RWPE2 (cell line): Measurements from ENCODE around the gene SEMA3F.

Source experiments
- ATAC-seq: fragments of 200-7000 bp; cut with Tn5 transposase; 3 replicates; pipeline ENCODE4 v1.9.1; 2021; ENCODE audit warnings: low read depth
- DNase-seq: peaks from one replicate; pipeline ENCODE4 v3.0.0-alpha.2; 2020; ENCODE audit warnings: low spot score
- H3K27ac ChIP-seq: fragments of 450-650 bp; 2 replicates; pipeline ENCODE4 v1.5.1; 2017; ENCODE audit warnings: mild to moderate bottlenecking; ENCODE audit not compliant: poor library complexity, severe bottlenecking
- H3K27me3 ChIP-seq: fragments of 250-450 bp; sonication (Bioruptor Pico); 2 replicates; pipeline ENCODE4 v1.5.1; 2021; ENCODE audit warnings: mild to moderate bottlenecking, moderate library complexity; ENCODE audit not compliant: insufficient read depth, poor library complexity, severe bottlenecking
- H3K36me3 ChIP-seq: fragments of 250-450 bp; sonication (Bioruptor Pico); 2 replicates; pipeline ENCODE4 v1.5.1; 2020; ENCODE audit warnings: low read depth, mild to moderate bottlenecking, moderate library complexity
- H3K4me1 ChIP-seq: fragments of 250-450 bp; sonication (Bioruptor Pico); 2 replicates; pipeline ENCODE4 v1.5.1; 2021; ENCODE audit warnings: mild to moderate bottlenecking, moderate library complexity; ENCODE audit not compliant: insufficient read depth, poor library complexity, severe bottlenecking
- H3K4me3 ChIP-seq: fragments of 250-450 bp; sonication (Bioruptor Pico); 2 replicates; pipeline ENCODE4 v1.5.1; 2021; ENCODE audit warnings: mild to moderate bottlenecking, moderate library complexity; ENCODE audit not compliant: severe bottlenecking
- H3K9me3 ChIP-seq: fragments of 250-450 bp; sonication (Bioruptor Pico); 2 replicates; pipeline ENCODE4 v1.5.1; 2021; ENCODE audit warnings: mild to moderate bottlenecking, moderate library complexity; ENCODE audit not compliant: severe bottlenecking
- CTCF ChIP-seq: fragments of 450-650 bp; IDR thresholded peaks from one replicate; pipeline ENCODE4 v1.5.1; 2017; ENCODE audit warnings: mild to moderate bottlenecking, moderate library complexity; ENCODE audit not compliant: poor library complexity, severe bottlenecking

The SEMA3F gene

GRCh38 chr3:50236484-50237132 lies 81.5 kb downstream of the SEMA3F start:
- Histone ChIP-seq H3K4me3 (peak overlapping the region; percentile 89), H3K9me3 (no peaks in the 10 kb centered on the region), H3K27me3 (no peaks in the 10 kb centered on the region), H3K36me3 (peaks cover 17% of the 10 kb centered on the region), H3K4me1 (no peaks in the 10 kb centered on the region), H3K27ac (peak overlapping the region; percentile 88)
- no peak for DNase-seq
- TF ChIP-seq CTCF, result no peak
- ATAC-seq, result no peak

GRCh38 chr3:50237133-50237651 lies 82.1 kb downstream of the SEMA3F start:
- ATAC-seq (no peak), DNase-seq (no peak)
- H3K27me3 ChIP-seq, result no peaks in the 10 kb centered on the region
- no peaks in the 10 kb centered on the region for H3K9me3 ChIP-seq
- H3K4me3 ChIP-seq, result peak overlapping the region; percentile 89
- H3K27ac ChIP-seq, result peak overlapping the region; percentile 88
- no peaks in the 10 kb centered on the region for H3K4me1 ChIP-seq
- H3K36me3 ChIP-seq, result peaks cover 17% of the 10 kb centered on the region
- no peak for TF ChIP-seq CTCF

GRCh38 chr3:50237754-50238548 lies 82.8 kb downstream of the SEMA3F start:
- Histone ChIP-seq H3K36me3 (peaks cover 17% of the 10 kb centered on the region), H3K9me3 (no peaks in the 10 kb centered on the region), H3K4me1 (no peaks in the 10 kb centered on the region), H3K27ac (peak overlapping the region; percentile 88), H3K4me3 (peak overlapping the region; percentile 89), H3K27me3 (no peaks in the 10 kb centered on the region)
- ATAC-seq, result peak; percentile 62
- no peak for TF ChIP-seq CTCF
- DNase-seq, result peak; percentile 88

DNA sequence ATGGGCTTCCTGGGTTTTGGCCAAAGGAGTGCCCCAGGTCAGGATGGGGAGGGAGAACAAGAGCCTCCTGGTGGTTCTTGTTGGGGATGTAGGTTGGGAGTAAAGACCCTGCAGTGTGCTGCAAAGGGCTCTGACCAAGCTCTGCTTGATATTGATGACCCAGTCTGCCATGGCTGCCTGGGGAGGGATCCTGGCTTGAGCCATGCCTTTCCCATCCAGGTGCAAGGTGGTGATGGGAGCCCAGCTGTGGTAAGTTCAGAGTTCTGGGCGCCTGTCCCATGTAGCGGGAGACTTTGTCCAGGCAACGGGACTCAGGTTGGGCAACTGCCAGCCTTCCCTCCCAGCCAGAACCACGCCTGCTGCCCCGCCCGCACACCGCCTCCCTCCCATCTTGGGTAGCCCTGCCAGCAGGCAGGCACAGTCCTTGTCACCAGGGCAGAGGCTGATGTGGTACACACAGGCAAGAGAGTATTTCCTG lies 83.5 kb downstream of the SEMA3F start:
- no peak for ATAC-seq
- no peaks in the 10 kb centered on the region for H3K9me3 ChIP-seq
- TF ChIP-seq CTCF, result no peak
- DNase-seq, result no peak
- peak overlapping the region; percentile 88 for H3K27ac ChIP-seq
- no peaks in the 10 kb centered on the region for H3K4me1 ChIP-seq
- H3K27me3 ChIP-seq, result no peaks in the 10 kb centered on the region
- peak overlapping the region; percentile 89 for H3K4me3 ChIP-seq
- peaks cover 20% of the 10 kb centered on the region for H3K36me3 ChIP-seq
